ENCODE results near the gene TRIM34. TPM values are rescaled to one million over a fixed set of nuclear protein-coding genes. Genes with fewer than 3 reads are reported as not detected.

The TRIM34 gene
- polyA plus RNA-seq, 1 donor from 2014 or later = not detected

- H3K9ac ChIP-seq (ENCODE audit: low read length) = no peak overlapping the region
- H3K4me3 ChIP-seq (ENCODE audit: low read length) = no peak overlapping the region
- TF ChIP-seq MXI1 (conservative IDR thresholded peaks at IDR 0.05; ENCODE audit: poor library complexity, severe bottlenecking) (no peak), POLR2AphosphoS5 (IDR thresholded peaks at IDR 0.05) (no peak), RAD21 (conservative IDR thresholded peaks at IDR 0.05) (no peak), EZH2 (IDR thresholded peaks at IDR 0.05; ENCODE audit: borderline replicate concordance, insufficient read depth, low read length, poor library complexity, severe bottlenecking) (no peak), SMC3 (conservative IDR thresholded peaks at IDR 0.05; ENCODE audit: poor library complexity) (no peak), TAF1 (IDR thresholded peaks at IDR 0.05; ENCODE audit: low read depth) (no peak), EP300 (conservative IDR thresholded peaks at IDR 0.05; ENCODE audit: poor library complexity, severe bottlenecking) (no peak)
- TF ChIP-seq, protein P1, sequence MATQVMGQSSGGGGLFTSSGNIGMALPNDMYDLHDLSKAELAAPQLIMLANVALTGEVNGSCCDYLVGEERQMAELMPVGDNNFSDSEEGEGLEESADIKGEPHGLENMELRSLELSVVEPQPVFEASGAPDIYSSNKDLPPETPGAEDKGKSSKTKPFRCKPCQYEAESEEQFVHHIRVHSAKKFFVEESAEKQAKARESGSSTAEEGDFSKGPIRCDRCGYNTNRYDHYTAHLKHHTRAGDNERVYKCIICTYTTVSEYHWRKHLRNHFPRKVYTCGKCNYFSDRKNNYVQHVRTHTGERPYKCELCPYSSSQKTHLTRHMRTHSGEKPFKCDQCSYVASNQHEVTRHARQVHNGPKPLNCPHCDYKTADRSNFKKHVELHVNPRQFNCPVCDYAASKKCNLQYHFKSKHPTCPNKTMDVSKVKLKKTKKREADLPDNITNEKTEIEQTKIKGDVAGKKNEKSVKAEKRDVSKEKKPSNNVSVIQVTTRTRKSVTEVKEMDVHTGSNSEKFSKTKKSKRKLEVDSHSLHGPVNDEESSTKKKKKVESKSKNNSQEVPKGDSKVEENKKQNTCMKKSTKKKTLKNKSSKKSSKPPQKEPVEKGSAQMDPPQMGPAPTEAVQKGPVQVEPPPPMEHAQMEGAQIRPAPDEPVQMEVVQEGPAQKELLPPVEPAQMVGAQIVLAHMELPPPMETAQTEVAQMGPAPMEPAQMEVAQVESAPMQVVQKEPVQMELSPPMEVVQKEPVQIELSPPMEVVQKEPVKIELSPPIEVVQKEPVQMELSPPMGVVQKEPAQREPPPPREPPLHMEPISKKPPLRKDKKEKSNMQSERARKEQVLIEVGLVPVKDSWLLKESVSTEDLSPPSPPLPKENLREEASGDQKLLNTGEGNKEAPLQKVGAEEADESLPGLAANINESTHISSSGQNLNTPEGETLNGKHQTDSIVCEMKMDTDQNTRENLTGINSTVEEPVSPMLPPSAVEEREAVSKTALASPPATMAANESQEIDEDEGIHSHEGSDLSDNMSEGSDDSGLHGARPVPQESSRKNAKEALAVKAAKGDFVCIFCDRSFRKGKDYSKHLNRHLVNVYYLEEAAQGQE (IDR thresholded peaks at IDR 0.05; ENCODE audit: borderline replicate concordance) = no peak
- TF ChIP-seq, protein P2, sequence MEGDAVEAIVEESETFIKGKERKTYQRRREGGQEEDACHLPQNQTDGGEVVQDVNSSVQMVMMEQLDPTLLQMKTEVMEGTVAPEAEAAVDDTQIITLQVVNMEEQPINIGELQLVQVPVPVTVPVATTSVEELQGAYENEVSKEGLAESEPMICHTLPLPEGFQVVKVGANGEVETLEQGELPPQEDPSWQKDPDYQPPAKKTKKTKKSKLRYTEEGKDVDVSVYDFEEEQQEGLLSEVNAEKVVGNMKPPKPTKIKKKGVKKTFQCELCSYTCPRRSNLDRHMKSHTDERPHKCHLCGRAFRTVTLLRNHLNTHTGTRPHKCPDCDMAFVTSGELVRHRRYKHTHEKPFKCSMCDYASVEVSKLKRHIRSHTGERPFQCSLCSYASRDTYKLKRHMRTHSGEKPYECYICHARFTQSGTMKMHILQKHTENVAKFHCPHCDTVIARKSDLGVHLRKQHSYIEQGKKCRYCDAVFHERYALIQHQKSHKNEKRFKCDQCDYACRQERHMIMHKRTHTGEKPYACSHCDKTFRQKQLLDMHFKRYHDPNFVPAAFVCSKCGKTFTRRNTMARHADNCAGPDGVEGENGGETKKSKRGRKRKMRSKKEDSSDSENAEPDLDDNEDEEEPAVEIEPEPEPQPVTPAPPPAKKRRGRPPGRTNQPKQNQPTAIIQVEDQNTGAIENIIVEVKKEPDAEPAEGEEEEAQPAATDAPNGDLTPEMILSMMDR (IDR thresholded peaks at IDR 0.05; ENCODE audit: poor library complexity, severe bottlenecking) = no peak
- no peak overlapping the region for H3K27ac ChIP-seq (ENCODE audit: low read length)
- H3K27me3 ChIP-seq (ENCODE audit: insufficient read depth, low read depth, low read length) = no peaks in the 10 kb centered on the region
- H3K9me3 ChIP-seq (ENCODE audit: low read length) = no peaks in the 10 kb centered on the region
- no peak overlapping the region for H2AFZ ChIP-seq (ENCODE audit: low read depth, low read length)
- no peaks in the 10 kb centered on the region for H3K9me2 ChIP-seq (ENCODE audit: insufficient read depth, low read length)
- H3K79me2 ChIP-seq (replicated peaks; ENCODE audit: insufficient read depth, low read length) = no peaks in the 10 kb centered on the region
- no peaks in the 10 kb centered on the region for H3K36me3 ChIP-seq (ENCODE audit: insufficient read depth, low read length)
- no peaks in the 10 kb centered on the region for H4K20me1 ChIP-seq (ENCODE audit: insufficient read depth)
- H3F3A ChIP-seq (ENCODE audit: insufficient read depth, low read length, poor library complexity, severe bottlenecking) = no peaks in the 10 kb centered on the region
- no peak overlapping the region for H3K4me2 ChIP-seq (ENCODE audit: low read length)
Observed at GRCh38 chr11:5593146-5593545, 31.7 kb upstream of the TRIM34 start.

DNA sequence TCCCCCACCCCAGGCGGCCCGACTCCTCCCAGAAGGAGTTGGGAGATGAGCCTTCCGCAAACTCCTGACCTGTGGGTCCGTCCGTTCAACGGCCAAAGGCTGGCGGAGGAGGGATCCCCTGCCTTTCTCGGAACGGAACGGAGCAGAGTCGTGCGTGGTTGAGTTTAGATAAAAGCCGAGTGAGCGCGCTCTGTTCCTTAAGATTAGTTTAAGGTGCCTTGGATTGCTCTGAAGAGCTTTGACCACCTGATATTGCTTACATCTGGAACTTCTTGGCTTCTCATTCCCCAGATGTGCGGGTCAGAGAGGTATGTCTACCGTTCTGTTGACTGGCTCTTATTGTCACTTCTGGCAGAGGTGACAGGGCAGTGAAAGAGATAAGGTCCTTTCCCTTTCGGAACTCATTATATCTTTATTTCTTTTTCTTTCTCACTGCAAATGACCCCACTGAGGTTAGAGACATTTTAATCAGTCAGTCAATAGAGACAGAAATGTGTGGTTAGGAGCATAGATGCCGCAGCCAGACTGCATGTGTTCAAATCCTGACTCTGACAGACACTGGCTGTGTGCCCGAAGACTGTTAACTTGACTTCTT lies 28.1 kb upstream of the TRIM34 start, which contains the start of gene TRIM6:
Gene TRIM6, plus strand, starts transcription at position 31 of the 595 bp plus-strand sequence. Its CDS starts 261 bp downstream, at position 292.
- Histone ChIP-seq H2AFZ (ENCODE audit: low read depth, low read length) (no peak within 1 kb of the TSS), H3K9me2 (ENCODE audit: insufficient read depth, low read length) (no peaks in the 10 kb centered on the region), H3F3A (ENCODE audit: insufficient read depth, low read length, poor library complexity, severe bottlenecking) (no peaks in the 10 kb centered on the region), H3K27ac (ENCODE audit: low read length) (no peak within 1 kb of the TSS), H3K36me3 (ENCODE audit: insufficient read depth, low read length) (no peaks in the 10 kb centered on the region), H3K27me3 (ENCODE audit: insufficient read depth, low read depth, low read length) (no peaks in the 10 kb centered on the region), H3K79me2 (replicated peaks; ENCODE audit: insufficient read depth, low read length) (no peaks in the 10 kb centered on the region), H3K9ac (ENCODE audit: low read length) (no peak within 1 kb of the TSS), H3K4me2 (ENCODE audit: low read length) (no peak within 1 kb of the TSS), H3K4me3 (ENCODE audit: low read length) (peak within 1 kb of the TSS; percentile 29), H3K9me3 (ENCODE audit: low read length) (no peaks in the 10 kb centered on the region), H4K20me1 (ENCODE audit: insufficient read depth) (no peaks in the 10 kb centered on the region)
- TF ChIP-seq EP300 (conservative IDR thresholded peaks at IDR 0.05; ENCODE audit: poor library complexity, severe bottlenecking) (no peak), EZH2 (IDR thresholded peaks at IDR 0.05; ENCODE audit: borderline replicate concordance, insufficient read depth, low read length, poor library complexity, severe bottlenecking) (no peak), MXI1 (conservative IDR thresholded peaks at IDR 0.05; ENCODE audit: poor library complexity, severe bottlenecking) (no peak), TAF1 (IDR thresholded peaks at IDR 0.05; ENCODE audit: low read depth) (no peak), RAD21 (conservative IDR thresholded peaks at IDR 0.05) (no peak), POLR2AphosphoS5 (IDR thresholded peaks at IDR 0.05) (no peak), SMC3 (conservative IDR thresholded peaks at IDR 0.05; ENCODE audit: poor library complexity) (no peak)
- TF ChIP-seq, protein P1 (IDR thresholded peaks at IDR 0.05; ENCODE audit: borderline replicate concordance) = no peak
- TF ChIP-seq, protein P2 (IDR thresholded peaks at IDR 0.05; ENCODE audit: poor library complexity, severe bottlenecking) = no peak

Data from neural cell (in vitro differentiated cells).